Hepatocyte (in vitro differentiated cells): ENCODE results near the gene SLC22A7.

Experiments used
- EZH2 ChIP-seq: fragments of 200-600 bp; sonication (generic); IDR thresholded peaks from 2 replicates; pipeline ENCODE4 v1.6.1; 2016; ENCODE audit warnings: antibody characterized with exemption, mild to moderate bottlenecking, borderline replicate concordance
- EZH2phosphoT487 ChIP-seq: fragments of 200-600 bp; sonication (generic); IDR thresholded peaks from one replicate; pipeline ENCODE4 v1.6.1; 2018; ENCODE audit warnings: antibody characterized with exemption, mild to moderate bottlenecking, low read depth, moderate library complexity; ENCODE audit not compliant: unreplicated experiment, severe bottlenecking
- TF ChIP-seq, protein P1 (sequence below): fragments of 200-600 bp; sonication (generic); IDR thresholded peaks from 2 replicates; pipeline ENCODE4 v1.5.1; 2016; ENCODE audit warnings: antibody characterized with exemption, mild to moderate bottlenecking; ENCODE audit not compliant: poor library complexity

DNA sequence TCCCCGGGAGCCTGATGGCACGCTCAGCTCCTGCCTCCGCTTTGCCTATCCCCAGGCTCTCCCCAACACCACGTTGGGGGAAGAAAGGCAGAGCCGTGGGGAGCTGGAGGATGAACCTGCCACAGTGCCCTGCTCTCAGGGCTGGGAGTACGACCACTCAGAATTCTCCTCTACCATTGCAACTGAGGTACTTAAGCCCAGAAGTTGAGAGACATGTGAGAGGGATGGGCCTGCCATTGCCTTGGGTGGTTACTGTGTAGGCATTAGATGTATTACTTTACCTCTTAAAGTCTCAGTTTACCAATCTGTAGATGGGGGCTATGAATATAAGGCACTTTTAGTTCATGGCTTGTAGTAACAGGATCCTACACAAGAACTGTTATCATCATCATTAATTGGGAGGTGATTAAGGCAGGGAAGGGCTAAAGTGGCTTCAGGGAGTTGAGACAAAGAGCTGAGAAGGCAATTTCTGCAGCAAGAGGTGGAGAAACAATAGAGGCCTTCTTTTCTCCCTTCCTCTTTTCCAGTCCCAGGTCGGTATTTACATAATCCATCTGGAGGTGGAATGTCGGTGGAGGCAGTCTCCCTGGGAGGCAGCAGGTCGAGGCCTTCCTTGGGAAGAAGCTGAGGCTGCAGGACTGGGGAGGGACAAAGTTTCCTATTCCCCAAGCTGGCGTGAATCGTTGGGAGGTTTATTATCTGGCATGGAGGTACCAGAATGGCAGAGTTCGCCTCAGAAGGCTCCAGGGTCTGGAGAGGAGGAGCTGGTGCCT, 691 bp downstream of the SLC22A7 start:
- TF ChIP-seq, protein P1, sequence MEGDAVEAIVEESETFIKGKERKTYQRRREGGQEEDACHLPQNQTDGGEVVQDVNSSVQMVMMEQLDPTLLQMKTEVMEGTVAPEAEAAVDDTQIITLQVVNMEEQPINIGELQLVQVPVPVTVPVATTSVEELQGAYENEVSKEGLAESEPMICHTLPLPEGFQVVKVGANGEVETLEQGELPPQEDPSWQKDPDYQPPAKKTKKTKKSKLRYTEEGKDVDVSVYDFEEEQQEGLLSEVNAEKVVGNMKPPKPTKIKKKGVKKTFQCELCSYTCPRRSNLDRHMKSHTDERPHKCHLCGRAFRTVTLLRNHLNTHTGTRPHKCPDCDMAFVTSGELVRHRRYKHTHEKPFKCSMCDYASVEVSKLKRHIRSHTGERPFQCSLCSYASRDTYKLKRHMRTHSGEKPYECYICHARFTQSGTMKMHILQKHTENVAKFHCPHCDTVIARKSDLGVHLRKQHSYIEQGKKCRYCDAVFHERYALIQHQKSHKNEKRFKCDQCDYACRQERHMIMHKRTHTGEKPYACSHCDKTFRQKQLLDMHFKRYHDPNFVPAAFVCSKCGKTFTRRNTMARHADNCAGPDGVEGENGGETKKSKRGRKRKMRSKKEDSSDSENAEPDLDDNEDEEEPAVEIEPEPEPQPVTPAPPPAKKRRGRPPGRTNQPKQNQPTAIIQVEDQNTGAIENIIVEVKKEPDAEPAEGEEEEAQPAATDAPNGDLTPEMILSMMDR: no peak
- TF ChIP-seq EZH2 (no peak), EZH2phosphoT487 (no peak)
